Stimulated activated naive CD8-positive, alpha-beta T cell treated with anti-CD3 and anti-CD28 coated beads, Interleukin-15, Interleukin-2, amounts not matched to agents 100 U/mL and 50 U/mL, for 24 hours (primary cell): ENCODE measurements around the gene NUDT8.
"Not testable (repeated sequence)": the region's sequence is repeated elsewhere in the genome, so short reads cannot be mapped to it uniquely, and the experiment has no call there.

Experiments used
- ATAC-seq: fragments of 150-1000 bp; cut with Tn5 transposase; one replicate; pipeline ENCODE4 v1.10.0; 2021
- DNase-seq: peaks from one replicate; pipeline ENCODE4 v3.0.0; 2021

The NUDT8 gene

DNA sequence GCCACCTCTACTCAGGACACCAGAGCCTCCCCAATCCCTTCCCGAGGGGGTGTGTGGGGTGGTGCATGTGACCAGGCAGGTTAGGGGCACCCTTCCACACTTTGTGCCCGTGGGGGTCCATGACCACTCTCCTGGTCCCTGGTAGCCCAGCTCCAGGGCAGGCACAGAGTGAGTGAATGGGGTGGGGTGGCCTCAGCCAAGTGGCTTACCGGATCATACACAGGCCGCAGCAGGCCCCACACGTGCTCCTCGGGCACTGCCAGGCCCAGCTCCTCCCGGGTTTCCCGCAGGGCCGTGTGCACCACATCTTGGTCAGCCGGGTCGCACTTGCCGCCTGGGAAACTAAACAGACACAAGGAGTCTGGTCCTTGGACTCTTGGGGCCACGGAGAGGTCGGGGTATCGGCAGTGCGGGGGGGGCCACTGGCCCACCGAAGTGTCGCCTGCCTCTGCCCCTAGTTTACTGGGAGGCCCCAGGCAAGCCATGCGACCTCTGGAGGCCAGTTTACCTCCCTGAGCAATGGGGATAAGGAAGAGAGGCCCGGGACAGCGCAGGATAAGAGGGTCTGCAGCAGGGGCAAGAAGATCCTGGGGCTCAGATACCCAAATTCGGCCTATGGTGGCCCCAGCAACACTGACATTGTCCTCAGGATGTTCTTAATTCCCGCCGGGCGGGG is 889 bp downstream of the NUDT8 start:
- DNase-seq (no peak), ATAC-seq (no peak)

DNA sequence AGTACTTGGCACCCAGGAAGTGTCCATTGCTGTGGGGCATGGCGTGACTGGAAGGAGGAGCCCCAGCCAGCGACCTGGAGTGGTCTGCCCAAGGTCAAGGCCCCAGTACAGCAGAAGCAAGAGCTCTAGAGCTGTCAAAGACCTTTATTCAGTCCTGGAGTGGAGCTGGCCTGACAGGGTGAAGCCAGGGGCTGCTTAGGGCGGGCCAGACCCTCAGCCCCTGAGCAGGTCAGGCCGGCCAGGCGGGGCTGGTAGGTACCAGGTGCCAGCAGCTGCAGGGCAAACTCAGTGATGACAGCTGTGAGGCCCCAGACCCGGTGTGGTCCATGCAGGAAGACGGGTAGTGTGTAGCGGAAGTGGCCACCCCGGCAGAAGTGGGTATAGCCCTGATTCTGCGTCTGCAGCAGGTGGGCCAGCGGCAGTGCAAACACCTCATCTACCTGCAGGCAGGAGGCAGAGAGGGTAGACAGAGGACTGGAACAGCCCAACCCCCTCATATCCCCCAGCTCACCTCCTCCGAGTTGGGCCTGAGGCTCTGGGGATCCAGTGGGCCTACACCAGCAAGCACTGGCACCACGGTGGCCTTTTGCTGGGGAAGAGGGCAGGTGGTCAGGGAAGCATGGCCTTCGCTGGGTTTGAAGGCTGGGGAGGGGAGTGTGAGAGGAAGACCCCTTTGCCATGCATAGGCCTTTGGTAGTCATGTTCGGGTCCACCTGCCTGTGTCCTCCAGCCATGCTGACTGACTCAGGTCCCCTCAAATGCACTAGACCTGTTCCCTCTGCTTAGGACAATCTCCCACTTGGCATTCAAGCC is 1.7 kb downstream of the NUDT8 start:
- no peak for DNase-seq
- ATAC-seq, result no peak

DNA sequence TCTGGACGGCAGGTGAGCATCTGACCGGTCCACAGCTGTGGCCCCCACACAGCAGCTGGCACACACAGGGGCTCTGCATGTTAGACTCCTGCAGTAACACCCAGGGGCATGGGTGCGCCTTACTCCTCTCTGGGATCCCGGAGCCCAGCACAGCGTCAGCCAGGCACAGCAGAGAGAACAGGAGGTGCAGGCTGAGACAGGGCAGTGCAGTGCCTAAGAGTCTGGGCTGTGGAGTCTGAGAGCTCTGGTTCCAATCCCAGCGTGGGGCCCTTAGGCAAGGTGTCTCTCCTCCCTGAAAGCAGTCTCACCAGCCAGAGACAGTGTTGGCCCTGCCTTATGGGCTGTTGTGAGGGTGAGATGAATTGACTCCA is 2.3 kb downstream of the NUDT8 start:
- DNase-seq (no peak), ATAC-seq (no peak)

DNA sequence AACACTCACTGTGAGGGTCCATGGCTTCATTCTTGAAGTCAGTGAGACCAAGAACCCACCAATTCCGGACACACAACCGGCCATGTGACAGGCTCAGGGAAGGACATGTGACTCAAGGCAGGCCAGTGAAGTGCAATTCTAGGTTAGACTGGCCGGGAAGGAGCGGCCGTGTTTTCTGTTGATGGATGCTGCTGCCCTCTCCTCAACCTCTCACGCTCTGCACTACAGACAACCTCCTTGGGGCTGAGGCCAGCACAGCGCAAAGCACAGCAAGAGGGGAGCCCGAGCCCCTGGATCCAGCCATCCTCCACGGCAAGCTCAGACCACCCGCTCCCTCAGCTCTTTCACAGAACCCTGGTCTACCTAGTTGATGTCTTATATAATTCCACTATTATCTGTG is 2.8 kb downstream of the NUDT8 start:
- no peak for DNase-seq
- ATAC-seq, result no peak

DNA sequence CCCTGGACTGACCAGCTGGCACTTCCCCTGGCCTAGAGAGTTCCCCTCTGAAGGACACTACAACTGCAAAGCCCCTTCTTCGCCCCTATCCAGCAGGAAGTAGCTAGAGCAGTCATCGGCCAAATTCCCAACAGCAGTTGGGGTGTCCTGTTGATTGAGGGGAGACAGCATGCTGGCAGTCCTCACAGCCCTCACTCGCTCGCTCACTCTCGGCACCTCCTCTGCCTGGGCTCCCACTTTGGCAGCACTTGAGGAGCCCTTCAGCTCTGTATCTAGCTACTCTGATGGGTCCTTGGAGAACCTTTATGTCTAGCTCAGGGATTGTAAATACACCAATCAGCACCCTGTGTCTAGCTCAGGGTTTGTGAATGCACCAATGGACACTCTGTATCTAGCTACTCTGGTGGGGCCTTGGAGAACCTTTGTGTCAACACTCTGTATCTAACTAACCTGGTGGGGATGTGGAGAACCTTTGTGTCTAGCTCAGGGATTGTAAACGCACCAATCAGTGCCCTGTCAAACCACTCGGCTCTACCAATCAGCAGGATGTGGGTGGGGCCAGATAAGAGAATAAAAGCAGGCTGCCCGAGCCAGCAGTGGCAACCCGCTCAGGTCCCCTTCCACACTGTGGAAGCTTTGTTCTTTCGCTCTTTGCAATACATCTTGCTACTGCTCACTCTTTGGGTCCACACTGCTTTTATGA is 3.5 kb downstream of the NUDT8 start:
- DNase-seq, ATAC-seq: not testable (repeated sequence)

DNA sequence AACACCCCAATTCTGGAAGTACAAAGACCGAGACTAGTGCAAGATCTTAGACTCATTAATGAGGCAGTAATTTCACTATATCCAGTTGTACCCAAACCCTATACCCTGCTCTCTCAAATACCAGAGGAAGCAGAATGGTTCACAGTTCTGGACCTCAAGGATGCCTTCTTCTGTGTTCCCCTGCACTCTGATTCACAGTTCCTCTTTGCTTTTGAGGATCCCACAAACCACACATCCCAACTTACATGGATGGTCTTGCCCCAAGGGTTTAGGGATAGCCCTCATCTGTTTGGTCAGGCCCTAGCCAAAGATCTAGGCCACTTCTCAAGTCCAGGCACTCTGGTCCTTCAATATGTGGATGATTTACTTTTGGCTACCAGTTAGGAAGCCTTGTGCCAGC is 5.9 kb downstream of the NUDT8 start:
- DNase-seq, ATAC-seq: not testable (repeated sequence)

DNA sequence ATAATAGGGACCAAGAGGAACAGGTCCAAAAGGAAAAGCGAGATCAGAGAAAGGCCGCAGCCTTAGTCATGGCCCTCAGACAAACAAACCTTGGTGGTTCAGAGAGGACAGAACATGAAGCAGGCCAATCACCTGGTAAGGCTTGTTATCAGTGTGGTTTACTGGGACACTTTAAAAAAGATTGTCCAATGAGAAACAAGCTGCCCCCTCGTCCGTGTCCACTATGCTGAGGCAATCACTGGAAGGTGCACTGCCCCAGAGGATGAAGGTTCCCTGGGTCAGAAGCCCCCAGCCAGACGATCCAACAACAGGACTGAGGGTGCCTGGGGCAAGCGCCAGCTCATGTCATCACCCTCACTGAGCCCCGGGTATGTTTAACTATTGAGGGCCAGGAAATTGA is 6.8 kb downstream of the NUDT8 start:
- not testable (repeated sequence) for DNase-seq, ATAC-seq

DNA sequence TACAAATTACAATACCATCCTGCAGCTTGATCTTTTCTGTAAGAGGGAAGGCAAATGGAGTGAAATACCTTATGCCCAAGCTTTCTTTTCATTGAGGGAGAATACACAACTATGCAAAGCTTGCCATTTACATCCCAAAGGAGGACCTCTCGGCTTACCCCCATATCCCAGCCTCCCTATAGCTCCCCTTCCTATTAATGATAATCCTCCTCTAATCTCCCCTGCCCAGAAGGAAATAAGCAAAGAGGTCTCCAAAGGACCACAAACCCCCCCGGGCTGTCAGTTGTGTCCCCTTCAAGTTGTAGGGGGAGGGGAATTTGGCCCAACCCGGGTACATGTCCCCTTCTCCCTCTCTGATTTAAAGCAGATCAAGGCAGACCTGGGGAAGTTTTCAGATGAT is 7.8 kb downstream of the NUDT8 start:
- DNase-seq, ATAC-seq: not testable (repeated sequence)

DNA sequence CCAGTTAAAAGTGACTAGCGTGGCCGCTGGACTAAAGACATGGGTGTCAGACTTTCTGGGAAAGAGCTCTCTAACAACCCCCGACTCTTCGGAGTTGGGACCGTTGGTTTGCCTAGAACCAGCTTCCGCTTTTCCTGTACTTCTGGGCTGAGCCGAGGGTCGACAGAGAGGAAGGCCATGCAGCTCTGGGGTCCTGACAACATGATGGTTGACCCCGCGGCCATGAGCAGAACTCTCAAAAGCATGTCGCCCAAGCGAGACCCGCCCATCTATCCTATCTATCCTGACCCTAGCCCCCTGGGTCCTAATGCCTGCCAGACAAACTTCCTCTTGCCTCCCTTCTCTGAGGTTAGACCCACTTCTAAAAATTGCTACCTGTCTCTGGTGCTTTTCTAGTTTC is 9.1 kb downstream of the NUDT8 start:
- ATAC-seq, DNase-seq: not testable (repeated sequence)

DNA sequence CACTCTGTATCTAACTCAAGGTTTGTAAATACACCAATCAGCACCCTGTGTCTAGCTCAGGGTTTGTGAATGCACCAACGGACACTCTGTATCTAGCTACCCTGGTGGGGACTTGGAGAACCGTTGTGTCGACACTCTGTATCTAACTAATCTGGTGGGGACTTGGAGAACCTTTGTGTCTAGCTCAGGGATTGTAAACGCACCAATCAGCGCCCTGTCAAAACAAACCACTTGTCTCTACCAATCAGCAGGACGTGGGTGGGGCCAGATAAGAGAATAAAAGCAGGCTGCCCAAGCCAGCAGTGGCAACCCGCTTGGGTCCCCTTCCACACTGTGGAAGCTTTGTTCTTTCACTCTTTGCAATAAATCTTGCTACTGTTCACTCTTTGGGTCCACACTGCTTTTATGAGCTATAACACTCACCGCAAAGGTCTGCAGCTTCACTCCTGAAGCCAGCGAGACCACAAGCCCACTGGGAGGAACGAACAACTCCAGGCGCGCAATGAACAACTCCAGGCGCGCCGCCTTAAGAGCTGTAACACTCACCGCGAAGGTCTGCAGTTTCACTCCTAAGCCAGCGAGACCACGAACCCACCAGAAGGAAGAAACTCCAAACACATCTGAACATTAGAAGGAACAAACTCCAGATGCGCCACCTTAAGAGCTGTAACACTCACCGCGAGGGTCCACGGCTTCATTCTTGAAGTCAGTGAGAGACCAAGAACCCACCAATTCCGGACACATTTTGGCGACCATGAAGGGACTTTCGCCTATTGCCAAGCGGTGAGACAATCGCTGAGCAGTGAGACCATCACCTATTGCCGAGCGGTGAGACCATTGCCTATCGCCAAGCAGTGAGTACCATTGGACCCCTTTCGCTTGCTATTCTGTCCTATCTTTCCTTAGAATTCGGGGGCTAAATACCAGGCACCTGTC is 9.8 kb downstream of the NUDT8 start:
- ATAC-seq, DNase-seq: not testable (repeated sequence)

DNA sequence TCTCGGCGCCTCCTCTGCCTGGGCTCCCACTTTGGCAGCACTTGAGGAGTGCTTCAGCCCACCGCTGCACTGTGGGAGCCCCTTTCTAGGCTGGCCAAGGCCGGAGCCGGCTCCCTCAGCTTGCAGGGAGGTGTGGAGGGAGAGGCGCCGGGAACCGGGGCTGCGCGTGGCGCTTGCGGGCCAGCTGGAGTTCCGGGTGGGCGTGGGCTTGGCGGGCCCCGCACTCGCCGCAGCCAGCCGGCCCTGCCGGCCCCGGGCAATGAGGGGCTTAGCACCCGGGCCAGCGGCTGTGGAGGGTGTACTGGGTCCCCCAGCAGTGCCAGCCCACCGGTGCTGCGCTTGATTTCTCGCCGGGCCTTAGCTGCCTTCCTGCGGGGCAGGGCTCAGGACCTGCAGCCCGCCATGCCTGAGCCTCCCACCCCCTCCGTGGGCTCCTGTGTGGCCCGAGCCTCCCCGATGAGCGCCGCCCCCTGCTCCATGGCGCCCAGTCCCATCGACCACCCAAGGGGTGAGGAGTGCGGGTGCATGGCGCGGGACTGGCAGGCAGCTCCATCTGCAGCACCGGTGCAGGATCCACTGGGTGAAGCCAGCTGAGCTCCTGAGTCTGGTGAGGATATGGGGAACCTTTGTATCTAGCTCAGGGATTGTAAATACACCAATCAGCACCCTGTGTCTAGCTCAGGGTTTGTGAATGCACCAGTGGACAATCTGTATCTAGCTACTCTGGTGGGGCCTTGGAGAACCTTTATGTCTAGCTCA is 10.7 kb downstream of the NUDT8 start:
- not testable (repeated sequence) for ATAC-seq, DNase-seq

DNA sequence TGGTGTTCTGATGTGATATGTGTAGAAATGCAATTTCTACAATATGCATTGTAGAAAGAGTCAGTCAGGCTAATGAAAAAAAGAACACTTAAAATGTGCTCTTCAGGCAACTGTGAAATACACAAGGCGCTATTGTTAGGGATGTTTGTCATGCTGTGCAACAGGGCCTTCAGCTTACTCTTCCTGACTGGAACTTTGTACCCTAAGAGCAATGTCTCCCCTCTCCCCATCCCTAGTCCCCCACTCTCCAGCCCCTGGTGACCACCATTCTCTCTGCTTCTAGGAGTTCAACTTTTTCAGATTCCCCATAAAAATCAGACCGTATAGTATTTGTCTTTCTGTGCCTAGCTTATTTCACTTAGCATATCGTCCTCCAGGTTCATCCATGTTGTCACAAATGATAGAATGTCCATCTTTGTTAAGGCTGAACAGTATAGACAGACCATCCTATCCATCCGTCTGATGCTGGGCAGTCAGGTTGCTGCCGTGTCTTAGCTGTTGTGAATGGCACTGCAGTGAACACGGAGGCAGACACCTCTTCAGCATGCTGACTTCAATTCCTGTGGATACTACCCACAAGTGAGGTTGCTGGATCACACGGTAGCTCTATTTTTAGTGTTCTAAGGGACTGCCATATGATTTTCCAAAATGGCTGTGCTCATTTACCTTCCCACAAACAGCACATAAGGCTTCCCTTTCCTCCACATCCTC is 12.3 kb downstream of the NUDT8 start:
- ATAC-seq (no peak), DNase-seq (no peak)

DNA sequence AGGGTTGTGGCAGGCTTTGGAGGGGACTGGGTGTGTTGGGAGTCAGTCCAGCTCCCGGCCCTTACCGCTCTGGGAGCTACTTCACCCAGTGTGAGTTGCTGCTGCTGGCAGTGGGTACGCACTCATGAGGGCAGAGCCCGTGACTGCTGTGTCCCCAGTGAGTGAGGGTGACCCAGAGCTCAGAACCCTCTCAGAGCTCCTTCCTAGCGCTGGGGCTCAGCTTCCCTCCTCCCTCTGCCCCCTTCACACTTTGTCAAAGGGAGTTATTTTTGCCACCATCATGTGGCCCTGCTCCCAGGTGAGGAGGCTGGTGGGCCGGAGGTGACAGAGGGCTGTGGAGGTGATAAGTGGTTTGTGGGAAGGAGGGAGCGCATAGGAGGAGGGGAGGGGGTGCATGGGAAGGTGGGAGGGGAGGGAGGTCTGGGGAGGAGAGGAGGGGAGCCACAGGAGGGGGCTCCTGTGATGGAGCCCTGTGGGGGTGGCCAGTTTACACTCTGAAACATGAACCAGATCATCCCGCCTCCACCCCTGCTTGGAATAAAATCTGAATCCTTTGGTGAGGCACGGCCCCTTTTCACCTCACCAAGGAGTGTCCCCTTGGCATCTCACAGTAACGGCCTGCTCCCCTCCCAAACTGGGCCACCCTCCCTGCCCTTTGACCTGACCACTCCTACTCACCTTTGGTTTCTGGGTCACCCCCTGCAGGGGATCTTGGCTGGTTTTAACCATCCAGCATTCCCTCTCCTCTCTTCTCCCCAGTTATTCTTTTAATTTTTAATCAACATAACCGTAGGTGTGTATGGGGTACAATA is 13.1 kb downstream of the NUDT8 start:
- DNase-seq (peak; percentile 9), ATAC-seq (no peak)

DNA sequence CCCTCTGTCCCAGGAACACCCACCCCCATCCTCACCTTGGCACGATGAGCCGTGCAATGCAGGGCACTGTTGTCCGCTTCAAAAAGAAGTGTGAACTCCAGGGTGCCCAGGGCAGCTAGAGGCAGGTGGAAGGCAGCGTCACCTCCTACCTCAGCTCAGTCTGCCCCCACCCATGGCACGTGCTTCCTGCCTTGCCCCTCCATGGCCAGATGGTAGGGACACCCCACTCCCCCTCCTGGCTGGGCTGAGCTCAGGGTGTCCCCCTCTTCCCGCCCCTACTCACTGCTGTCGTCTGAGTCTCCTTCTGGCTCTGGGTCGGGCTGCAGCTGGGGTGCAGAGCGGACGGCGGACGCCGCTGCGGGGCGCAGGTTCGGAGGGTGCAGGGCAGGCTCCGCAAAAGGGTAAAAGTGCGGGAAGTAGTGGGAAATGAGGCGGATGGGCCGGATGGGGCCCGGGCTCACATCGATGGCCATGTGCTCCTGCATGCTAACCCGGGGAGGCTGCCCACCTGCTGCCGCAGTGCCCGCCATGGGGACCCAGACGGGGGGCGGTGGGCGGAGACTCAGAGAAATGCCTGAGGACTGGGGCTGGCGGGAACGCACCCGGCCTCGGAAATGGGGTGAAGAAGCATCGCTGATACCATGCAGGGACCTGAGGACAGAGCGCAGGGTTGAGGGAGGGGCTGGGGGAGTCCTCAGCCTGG is 13.9 kb downstream of the NUDT8 start:
- ATAC-seq (no peak), DNase-seq (peak; percentile 22)

DNA sequence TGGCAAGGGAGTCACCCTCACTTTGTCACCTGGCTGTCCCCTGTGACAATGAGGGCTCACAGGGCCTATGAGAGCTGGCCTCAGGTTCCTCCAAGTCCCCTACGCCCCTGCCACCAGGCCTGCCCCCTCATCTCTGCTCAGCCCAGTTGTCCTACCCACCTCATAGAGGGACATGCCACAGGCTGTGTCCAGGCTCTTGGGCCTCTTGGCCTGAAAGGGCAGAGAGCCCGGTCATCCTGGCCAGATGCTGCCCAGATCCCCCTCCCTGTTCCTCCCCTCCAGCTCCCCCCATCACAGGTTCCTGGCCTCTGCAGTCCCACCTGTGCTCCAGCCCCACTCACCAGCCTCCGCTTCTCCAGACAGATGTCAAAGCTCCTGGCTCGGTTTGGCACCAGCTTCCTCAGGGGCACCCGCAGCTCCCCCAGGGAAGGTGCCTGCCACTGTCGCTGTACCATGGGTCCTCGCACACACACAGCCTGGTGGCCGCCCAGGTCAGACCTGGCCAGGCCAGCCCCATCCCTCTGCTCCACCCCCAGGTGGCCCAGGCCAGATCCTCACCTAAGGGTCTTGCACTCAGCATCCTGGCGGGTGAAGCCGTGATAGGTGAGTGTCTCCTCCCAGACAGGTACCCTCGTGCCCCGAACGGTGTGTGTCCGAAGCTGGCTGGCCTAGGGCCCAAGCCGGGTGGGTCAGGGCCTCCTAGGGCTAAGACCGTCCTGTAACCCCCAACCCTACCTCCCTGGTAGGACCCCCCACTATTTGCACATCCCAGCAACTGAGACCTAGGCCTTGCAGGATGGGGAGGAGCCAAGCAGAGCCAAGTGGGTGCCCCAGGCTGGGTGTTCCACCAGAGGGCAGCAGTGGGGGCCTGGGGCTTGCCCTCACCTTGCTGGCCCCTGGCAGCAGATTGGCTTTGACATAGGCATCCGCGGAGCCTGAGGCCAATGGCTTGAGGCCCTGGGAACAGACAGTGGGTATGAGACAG is 14.7 kb downstream of the NUDT8 start:
- DNase-seq (peak; percentile 85), ATAC-seq (peak; percentile 42)

DNA sequence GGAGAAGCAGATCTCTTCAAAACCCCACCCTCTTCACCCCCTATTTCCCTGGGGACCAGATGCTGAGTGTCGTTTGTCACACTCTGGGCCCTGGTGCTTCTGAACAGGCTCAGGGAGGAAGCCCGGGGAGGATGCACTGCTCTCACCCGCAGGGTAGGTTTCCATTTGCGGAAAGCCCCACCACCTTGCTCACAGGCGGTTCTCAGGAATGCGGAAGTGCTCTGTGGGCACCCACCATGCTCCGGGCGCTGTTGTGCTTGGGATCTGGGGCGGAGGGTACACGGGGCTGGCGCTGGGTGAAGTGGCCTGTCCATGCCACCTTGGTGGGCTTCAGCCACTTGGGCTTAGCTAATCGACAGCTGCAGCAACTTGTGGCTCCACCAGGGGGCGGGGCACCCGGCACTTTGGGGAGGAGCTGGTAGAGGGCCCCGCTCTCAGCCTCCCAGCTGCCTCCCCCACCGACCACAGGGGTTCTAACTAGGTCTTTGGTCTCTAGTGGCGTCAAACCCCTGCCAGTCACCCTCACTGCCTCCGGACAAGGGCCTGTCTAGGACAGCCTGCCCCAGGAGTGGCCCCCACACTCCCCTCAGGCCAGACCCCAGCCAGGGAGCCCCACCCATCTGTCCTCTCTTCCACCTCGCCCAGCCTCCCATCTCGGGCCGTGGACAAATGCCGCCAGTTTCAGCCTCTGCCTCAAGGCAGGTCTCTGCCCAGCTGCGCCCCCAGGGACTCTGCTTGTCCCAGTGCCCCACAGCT is 15.6 kb downstream of the NUDT8 start:
- ATAC-seq (peak; percentile 88), DNase-seq (peak; percentile 85)
